Mesothelial cell of epicardium (in vitro differentiated cells): Measurements from ENCODE around the gene FMO3. TPM values are rescaled to one million over a fixed set of nuclear protein-coding genes. Genes with fewer than 3 reads are reported as not detected.

Source experiments
- DNase-seq, 2 experiments: peaks; one replicate each; pipeline ENCODE4 v3.0.0; 2021; ENCODE audit warnings: low spot score in 2 of 2; ENCODE audit not compliant: unreplicated experiment in 2 of 2
- H3K27ac Mint-ChIP-seq: 2 replicates; pipeline ENCODE4 v1.8.0; 2021; ENCODE audit warnings: mixed read lengths
- H3K27me3 Mint-ChIP-seq: 2 replicates; pipeline ENCODE4 v1.8.0; 2021; ENCODE audit warnings: low read depth, mixed read lengths
- H3K36me3 Mint-ChIP-seq: 2 replicates; pipeline ENCODE4 v1.8.0; 2021; ENCODE audit warnings: mixed read lengths
- H3K4me1 Mint-ChIP-seq: 2 replicates; pipeline ENCODE4 v1.8.0; 2021; ENCODE audit warnings: mixed read lengths
- H3K4me3 Mint-ChIP-seq: 2 replicates; pipeline ENCODE4 v1.8.0; 2021; ENCODE audit warnings: mild to moderate bottlenecking, moderate library complexity, mixed read lengths
- H3K9me3 Mint-ChIP-seq: 2 replicates; pipeline ENCODE4 v1.8.0; 2021; ENCODE audit warnings: mixed read lengths
- CTCF ChIP-seq: fragments of 200-600 bp; sonication (generic); IDR thresholded peaks from one replicate; pipeline ENCODE4 v1.5.0; 2021; ENCODE audit warnings: antibody characterized with exemption; ENCODE audit not compliant: unreplicated experiment
- total RNA-seq: library from RNA; stranded (reverse); gene quantifications from 3 replicates; pipeline ENCODE4 v1.2.1, GENCODE V29; 2021

Gene FMO3
- total RNA-seq, 1 donor from 2014 or later, result not detected

- TF ChIP-seq CTCF, result no peak
- Mint-ChIP-seq H3K36me3 (no peaks in the 10 kb centered on the region), H3K4me3 (no peak overlapping the region), H3K9me3 (no peaks in the 10 kb centered on the region), H3K27me3 (peaks cover 3% of the 10 kb centered on the region), H3K27ac (no peak overlapping the region), H3K4me1 (peaks cover 8% of the 10 kb centered on the region)
- no peak for DNase-seq
Measured at GRCh38 chr1:171084091-171084490, 6.6 kb upstream of the FMO3 start.

GRCh38 chr1:171084870-171085269, 5.8 kb upstream of the FMO3 start:
- no peak for TF ChIP-seq CTCF
- H3K9me3 Mint-ChIP-seq, result no peaks in the 10 kb centered on the region
- no peak for DNase-seq
- no peaks in the 10 kb centered on the region for H3K36me3 Mint-ChIP-seq
- H3K4me1 Mint-ChIP-seq, result peaks cover 8% of the 10 kb centered on the region
- H3K4me3 Mint-ChIP-seq, result no peak overlapping the region
- peaks cover 3% of the 10 kb centered on the region for H3K27me3 Mint-ChIP-seq
- H3K27ac Mint-ChIP-seq, result no peak overlapping the region

GRCh38 chr1:171087896-171088295, 2.8 kb upstream of the FMO3 start:
- H3K9me3 Mint-ChIP-seq, result no peaks in the 10 kb centered on the region
- H3K4me1 Mint-ChIP-seq, result peaks cover under 1% of the 10 kb centered on the region
- no peak overlapping the region for H3K27ac Mint-ChIP-seq
- H3K27me3 Mint-ChIP-seq, result peaks cover 6% of the 10 kb centered on the region
- H3K36me3 Mint-ChIP-seq, result no peaks in the 10 kb centered on the region
- no peak for TF ChIP-seq CTCF
- H3K4me3 Mint-ChIP-seq, result no peak overlapping the region
- no peak for DNase-seq

GRCh38 chr1:171103862-171104261, 13.2 kb downstream of the FMO3 start:
- Mint-ChIP-seq H3K4me3 (no peak overlapping the region), H3K4me1 (no peaks in the 10 kb centered on the region)
- no peak for TF ChIP-seq CTCF

GRCh38 chr1:171107262-171107940, 16.7 kb downstream of the FMO3 start:
- Mint-ChIP-seq H3K4me1 (peaks cover 4% of the 10 kb centered on the region), H3K9me3 (peaks cover 3% of the 10 kb centered on the region), H3K27me3 (peaks cover 45% of the 10 kb centered on the region), H3K36me3 (no peaks in the 10 kb centered on the region), H3K4me3 (no peak overlapping the region), H3K27ac (no peak overlapping the region)
- TF ChIP-seq CTCF, result no peak
- no peak for DNase-seq

More at GRCh38 chr1:171103862-171104261, 13.2 kb downstream of the FMO3 start:
- Mint-ChIP-seq H3K27ac (no peak overlapping the region), H3K27me3 (peaks cover 25% of the 10 kb centered on the region), H3K36me3 (no peaks in the 10 kb centered on the region), H3K9me3 (peaks cover 3% of the 10 kb centered on the region)
- no peak for DNase-seq

GRCh38 chr1:171107969-171108368, 17.3 kb downstream of the FMO3 start:
- H3K27ac Mint-ChIP-seq, result no peak overlapping the region

More at GRCh38 chr1:171107969-171108368, 17.3 kb downstream of the FMO3 start:
- H3K27me3 Mint-ChIP-seq, result peaks cover 51% of the 10 kb centered on the region
- no peaks in the 10 kb centered on the region for H3K36me3 Mint-ChIP-seq
- peaks cover 3% of the 10 kb centered on the region for H3K9me3 Mint-ChIP-seq
- H3K4me3 Mint-ChIP-seq, result no peak overlapping the region
- TF ChIP-seq CTCF, result no peak
- no peak for DNase-seq
- H3K4me1 Mint-ChIP-seq, result peaks cover 8% of the 10 kb centered on the region
